Brain pericyte (primary cell): ENCODE measurements around the gene PXYLP1.

Source experiments
- DNase-seq: peaks from one replicate; pipeline ENCODE4 v3.0.0-alpha.2; 2012; ENCODE audit warnings: low read depth, low spot score

The PXYLP1 gene

DNA sequence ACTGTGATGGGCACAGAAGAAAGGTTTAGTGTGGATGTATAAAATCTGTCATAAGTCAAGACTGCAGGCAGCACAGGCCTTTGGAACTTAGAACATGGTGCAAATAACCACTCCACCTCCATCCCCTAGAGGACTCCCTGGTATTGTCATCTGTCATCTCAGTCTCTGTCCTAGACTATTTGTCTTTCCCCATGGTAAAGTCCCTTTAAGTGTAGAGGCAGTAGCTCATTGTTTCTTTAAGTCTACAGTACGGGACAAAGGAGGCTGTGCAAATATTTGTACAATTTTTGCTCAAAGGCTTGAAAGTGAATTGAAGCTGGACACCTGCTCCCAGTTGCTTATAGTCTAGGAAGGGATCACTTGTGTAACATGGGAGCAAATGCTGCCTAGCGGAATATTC is 3.2 kb upstream of the PXYLP1 start:
- no peak for DNase-seq

DNA sequence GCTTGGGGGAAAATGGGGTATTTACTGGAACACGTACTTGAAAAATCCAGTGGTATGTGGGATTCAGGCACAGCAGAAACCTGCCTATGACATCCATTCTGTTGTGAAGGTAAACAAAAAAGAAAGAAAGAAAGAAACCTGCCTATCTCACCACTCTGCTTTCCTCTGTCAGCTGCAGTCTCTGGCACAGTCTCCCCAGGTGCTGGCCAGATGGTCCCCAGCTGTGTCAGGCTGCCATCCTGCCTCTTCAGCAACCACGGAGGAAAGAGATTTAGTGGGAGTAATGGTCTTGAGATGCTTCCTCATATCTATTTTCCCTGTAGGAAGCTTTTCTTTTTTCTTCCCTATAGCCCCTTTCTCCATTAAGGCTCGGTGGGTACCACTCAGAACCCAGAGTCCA is 2.5 kb upstream of the PXYLP1 start:
- DNase-seq = no peak

DNA sequence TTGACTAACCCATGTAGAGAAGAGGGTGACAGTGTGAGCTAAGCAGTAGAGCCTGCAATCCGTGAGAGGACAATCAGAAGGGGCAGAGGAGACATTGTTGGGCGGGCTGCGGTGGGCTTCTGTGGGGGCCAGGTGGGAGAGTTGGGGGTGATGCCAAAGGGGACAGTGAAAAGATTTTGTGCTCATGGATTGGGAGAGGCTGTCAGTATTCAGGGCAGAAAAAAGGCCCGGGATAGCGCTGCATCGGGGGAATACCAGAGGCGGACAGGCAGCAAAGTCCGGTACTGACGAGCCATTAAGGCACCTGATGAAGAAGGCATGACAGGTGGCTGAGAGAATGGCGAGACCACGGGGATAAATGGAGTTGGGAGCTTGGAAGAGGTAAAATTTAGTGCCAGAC is 1.3 kb upstream of the PXYLP1 start:
- DNase-seq = no peak

DNA sequence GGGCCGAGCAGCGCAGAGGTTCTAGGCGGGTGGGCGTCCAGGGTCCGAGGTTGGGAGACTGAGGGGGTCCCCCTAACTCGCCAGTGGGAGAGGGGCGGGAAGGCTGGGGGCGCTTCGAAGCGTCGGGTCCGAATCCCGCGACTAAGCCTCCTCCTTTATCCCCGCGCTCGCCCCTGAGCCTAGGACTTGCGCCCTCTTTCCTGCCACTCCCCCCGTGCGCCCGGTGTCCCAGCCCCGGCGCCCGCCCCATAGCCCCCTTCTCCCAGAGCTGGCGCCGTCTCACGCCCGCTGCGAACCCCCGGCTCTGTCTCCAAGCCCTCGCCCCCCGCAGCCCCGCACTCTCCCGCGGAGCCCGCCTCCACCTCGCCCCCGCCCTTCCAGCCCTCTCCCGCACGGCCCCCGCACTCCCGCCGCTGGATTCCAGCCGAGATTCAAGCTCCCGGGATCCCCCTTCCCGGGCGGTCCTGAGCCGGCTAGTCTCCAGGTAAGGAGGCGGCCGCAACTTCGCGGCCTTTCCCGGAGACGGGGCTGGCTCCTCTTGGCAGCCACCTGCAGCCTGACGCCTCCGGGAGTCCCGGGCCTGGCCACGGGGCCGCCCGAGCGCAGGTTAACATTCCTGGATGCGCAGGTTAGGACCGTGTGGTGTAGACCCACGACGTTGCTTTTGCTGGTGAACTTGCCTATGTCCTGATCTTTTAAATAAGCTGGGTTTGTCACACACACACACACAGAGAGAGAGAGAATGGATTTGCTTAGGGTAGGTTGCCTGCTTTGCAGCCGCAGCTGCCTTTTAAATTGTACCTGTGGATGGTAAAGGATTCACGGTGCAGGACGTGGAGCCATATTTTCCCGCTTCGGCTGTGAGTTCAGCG is 563 bp downstream of the PXYLP1 start:
- DNase-seq = no peak

DNA sequence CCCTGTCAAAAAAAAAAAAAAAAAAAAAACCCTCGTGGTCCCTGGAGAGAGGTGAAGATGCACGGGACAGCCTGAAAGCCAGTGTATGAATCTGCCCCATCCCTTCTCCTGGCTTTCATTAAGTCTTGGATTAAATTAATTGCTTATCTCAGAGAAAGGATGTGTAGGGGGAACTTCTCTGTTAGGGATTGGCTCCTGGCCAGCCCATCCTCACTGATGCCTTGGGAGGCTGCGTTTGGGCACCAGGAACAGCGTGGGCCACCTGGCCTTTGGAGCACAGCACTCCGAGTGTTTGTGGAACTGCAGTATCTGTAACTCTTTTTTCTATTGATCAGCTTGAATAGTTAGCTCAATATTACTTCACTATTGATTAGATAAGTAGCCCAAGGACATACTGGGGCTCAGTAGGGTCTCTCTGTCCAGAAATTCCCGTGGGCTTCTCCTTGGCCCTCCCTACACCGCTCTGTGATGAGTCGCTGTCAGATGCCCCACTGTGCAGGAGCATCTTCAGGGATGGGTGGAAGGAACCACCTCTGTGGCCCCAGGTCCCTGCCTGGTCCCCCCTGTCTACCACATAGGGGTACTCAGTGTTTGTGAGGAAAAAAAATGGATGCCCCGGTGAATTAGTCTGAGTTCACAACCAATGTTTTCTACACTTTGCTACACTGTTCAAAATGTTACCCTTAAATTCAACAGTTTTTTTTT is 2.0 kb downstream of the PXYLP1 start:
- no peak for DNase-seq

DNA sequence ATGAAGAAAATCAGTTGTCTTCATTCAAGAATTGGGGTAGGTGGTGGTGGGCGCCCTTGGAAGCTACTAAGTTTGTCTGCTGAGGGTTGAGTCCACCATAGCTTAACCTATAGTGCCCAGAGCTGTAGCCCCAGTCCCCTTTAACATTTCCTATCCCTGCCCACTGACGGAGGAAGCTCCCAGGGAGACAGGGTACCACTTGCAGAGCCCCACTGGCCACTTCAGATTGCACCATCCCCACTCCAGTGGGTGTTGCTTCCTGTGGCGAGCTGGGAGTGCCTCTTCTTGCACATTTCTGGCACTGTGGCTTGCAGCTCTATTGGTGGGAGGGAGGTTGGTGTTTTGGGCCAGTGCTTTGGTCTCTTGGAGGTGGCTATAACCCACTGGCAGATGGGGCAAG is 2.7 kb downstream of the PXYLP1 start:
- DNase-seq = no peak

DNA sequence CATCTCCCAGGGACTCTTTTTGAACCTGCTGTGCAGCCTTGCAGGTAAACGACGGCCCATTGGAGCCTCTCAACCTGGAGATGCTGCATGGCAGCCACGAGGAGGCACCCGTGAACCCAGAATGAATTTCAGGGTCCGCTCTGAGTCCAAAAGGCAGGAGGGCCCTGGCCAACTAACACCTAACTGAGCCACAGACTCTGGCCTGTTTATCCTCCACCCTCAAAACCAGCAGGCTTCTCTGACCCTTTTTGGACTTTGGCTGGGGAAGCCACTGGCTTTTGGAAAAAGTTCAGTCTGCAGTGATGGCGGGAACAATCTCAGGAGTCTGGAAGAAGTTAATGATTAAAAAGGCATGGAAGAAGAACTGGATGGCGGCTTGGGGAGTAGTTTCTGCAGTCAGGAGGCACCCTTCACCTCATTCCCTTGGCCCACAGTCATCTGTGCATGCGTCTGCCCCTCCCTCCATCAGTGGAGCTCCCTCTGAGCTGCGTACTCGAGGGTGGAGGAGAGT is 4.1 kb downstream of the PXYLP1 start:
- DNase-seq = no peak

DNA sequence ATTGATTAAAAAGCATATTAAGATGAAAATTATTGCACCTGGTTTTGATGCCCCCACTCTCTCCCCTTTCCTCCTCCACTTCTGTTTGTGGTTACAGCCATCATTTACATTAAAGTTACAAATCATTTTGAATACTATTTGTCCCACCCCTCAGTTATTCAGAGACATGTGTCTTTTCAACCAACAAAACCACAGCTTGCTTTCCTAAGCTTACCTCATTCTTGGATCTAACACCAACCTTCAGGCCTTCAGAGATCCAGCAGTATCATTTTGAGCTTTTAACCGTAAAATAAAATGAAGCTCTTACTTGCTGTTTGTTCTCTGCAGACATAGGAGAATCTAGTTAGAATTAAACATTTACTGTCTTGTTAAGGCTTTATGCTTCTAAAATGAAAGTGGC is 4.7 kb downstream of the PXYLP1 start:
- DNase-seq = no peak

DNA sequence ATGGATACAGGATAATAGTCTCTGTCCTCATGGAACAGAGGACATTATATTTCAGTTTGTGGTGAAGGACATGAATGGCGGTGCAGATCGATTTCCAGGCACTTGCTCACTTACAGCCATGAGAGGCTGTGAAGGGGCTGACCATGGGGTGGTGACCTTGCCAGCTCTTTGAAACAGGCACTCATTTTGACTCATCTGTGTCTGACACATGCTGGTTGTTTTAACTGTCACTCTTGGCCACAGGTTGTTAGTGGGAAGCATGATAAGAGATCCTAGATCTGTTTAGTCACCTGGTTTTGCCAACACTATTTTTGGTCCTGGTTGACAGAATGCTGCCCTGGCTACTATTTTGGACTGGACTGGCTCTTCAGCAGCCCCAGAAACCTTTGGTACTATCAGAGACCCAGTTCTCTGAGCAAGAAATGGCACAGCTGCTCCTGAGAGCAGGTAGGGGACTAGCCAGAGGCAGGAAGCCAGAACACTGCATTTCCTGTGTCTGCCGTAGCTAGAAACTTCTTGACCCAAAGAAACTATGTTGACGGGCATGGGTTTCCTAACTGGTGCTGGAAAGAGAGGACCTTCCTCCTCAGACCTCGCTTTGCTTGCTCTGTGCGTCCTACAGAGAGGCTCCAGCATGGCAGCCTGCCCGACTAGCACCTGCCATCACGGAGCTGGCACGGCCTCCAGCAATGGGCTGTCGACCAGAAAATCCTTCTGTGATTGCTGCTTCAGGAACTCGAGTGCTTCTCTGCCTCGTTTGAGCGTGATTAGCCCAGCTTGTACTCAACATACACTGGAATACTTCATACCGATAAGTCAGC is 6.3 kb downstream of the PXYLP1 start:
- DNase-seq = no peak

DNA sequence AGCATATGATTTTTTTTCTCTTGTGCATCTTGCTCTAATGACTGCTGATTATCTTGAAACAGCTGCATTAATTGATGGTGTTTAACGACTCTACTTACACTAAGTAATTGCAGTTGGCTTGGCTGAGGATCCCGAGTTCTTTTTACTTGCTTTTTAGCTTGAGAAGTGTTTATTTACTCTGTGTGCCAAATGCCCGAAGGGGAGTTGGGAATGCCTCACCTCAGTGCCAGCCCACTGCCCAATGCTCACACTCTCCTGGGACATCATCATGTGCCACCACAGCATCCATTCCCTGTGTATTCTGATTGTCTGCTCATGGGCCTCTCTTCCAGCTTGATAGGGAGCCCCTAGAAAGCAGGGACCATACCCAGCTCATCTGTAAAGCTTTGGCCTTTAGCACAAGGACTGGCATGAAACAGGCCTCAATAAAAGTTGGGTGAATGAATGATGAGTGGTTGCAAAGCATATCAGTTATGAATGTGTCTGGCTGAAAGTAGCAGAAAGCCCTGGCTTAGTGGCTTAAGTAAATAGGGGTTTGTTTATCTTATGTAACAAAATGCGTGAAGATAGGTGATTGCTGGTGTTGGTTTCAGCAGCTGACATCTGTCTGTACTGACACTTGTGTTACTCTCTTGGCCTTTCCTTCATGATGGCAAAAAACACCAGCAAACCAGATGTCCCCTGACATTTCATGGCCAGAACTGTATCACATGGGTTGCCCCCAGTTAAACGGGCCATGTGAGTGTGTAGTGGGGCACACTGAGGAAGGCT is 8.1 kb downstream of the PXYLP1 start:
- DNase-seq = no peak

DNA sequence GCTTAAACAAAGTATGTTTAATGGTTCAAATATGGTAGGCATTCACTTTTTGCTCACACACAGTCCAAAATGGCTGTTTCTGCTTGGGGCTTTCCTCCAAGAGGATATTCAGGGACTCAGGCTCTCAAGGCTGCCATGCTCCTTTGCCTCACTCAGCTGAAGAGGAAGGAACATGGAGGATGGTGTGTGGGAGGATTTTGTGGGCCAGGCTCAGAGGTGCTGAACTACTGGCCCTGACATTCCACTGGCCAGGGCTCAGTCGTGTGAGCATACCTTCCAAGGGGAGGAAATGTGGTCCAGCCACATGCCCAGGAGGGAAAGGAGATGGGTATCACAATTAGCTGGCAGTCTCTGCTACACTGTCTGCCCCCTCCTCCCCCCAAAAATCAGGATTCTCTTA is 8.7 kb downstream of the PXYLP1 start:
- DNase-seq = no peak

DNA sequence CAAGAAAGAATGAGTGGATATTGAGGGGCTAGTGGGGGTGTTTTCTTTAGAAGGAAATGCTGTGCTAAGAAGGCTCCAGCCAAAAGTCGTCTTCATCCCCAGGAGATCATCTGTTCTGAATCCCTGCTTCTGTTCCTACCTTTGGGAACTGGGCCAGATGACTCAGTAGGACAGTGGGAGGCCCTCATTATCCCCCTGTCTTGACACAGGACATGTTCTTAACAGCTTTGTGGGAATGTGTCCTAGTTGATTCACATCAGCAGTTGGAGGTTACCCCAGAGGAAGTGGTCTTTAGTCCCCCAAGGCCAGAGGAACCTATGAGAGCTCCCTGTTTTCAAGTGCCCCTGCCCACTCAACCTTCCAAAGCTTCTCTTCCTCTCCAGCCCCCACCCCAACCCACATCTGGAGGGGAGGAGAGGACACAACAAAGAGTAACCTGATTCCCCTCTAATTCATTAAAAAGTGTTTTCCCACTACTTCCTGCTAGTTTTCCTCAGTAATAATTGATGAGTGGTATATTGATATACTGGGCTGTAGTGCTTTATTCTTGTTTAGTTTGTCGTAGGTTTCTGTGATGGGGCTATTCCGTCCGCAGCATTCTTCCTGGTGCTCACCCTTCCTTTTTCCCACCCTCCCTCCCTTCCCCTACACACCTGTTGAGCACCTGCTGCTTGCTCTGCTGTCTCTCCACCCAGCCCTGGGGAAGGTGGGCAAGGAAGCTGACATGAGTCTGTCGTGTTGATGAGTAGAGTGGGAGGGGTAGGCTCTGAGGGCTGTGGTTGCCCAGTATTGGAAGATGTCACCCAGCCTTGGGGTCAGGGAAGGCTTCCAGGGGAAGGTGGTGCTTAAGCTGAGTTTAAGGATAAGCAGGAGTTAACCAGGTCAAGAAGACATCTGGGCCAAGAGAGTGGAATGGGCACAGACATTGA is 9.3 kb downstream of the PXYLP1 start:
- no peak for DNase-seq

DNA sequence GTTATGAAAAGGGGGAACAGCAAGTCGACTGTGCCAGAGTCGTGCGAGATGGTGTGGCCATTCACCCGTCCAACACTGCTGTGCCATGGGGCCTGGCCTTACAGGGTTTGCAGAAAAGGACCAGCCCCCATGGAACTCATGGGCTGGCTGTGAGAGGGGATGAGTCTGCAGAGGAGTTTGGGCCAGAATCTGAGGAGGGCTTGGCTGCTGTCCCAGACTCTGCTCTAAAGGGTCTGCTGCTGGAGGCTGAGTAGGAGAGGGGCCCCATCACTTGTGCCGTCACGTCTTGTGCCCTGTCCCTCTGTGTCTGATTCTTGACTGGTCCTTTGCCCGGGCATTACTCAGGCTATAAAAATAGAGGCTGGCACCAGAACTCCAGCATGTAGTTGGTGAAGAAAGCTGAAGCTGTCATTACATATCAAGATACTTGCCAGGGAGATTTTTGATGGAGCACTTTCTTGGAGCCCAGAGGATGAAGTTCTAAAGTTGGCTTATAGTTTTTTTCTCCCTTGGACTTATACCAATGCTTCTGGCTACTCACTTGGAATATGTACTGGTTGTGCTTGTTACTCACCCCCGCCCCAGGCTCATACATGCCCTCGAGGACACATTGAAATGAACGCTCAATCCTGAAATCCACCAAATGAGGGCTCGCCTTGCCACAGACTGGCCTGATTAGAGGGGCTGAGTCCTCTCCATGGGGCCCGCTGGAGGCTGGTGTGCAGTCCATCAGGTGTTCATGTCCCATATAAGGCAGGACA is 10.2 kb downstream of the PXYLP1 start:
- DNase-seq = no peak

DNA sequence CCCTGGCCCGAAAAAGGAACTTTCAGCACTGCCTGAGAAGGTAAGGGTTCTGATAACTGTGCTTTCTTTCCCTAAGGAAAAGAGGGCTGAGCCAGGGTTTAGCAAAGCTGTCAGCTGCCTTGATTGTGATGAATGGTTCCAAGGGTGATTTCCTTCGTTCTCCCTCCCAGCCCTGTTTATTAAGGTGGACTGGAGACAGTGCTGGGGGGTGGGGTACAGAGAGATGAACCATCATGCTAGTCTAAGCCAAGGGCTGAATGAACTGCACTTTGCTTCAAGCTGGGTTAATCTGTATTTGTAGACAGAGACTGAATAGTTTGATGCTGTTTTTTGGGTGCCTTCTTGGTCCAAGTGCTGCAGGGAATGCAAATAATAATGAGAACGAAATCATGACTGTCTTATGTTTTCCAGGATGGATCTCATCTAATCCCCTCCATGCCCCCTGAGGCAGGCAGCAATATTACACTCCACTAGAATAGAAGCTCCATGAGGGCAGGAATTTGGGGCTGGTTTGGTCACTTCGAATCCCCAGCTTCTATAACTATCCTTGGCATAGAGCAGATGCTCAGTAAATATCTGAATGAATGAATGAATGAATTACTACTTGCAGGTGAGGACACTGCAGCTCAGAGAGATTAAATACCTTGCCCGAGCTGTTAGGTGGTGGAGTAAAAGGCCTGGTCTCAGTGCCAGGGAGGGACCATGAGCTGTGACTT is 10.9 kb downstream of the PXYLP1 start:
- DNase-seq = no peak

DNA sequence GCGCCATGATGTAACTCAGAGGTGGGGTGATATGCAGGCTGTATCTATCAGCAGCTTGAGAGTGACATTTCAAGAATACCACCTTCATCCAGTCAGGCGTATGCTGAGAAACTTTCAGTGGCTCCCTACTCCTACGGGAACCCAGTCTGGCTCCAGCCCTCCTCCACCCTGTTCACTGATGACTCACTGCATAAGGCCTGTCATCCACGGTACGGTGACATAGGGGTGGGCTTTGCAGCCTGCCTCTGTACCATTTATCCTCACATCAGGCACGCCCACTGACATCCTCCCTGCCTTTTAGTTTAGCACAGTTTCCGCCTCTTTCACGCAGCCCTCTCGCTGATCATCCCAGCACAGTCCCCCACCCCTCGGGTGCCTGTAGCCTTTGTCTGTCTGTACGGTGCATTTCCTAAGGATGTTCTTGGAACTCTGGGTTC is 11.7 kb downstream of the PXYLP1 start:
- DNase-seq = no peak

DNA sequence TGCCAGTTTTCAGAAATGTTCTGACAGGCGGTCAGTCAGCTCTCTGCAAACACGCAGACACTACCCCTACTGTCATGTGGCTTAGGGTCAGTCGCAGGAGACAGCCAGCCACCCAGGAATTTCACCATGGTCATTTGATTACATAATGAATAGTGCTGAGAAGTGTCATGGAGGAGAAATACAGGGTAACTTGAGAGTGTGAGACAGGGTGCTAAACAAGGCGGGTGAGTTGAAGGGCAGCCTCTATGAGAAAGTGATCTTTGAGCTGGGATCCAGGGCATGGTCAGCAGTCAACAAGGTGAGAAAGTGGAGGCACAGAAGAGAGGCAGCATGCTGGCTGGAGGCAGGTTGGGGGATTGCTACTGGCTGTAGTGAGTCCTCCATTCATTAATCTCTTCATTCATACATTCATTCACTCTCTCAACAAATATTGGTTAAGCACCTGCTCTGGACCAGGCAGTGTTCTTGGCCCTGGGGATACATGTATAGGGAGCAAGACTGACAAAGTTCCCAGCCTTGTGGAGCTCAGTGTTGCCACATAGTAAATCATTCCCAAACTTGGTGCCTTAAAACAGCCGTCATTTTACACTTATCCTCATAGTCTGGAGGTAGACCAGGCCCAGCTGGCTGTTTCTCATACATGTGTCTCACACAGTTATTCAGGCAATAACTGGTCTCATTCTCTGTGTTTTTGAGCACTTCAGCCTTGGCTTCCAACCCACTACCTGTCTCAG is 14.8 kb downstream of the PXYLP1 start:
- DNase-seq = no peak

DNA sequence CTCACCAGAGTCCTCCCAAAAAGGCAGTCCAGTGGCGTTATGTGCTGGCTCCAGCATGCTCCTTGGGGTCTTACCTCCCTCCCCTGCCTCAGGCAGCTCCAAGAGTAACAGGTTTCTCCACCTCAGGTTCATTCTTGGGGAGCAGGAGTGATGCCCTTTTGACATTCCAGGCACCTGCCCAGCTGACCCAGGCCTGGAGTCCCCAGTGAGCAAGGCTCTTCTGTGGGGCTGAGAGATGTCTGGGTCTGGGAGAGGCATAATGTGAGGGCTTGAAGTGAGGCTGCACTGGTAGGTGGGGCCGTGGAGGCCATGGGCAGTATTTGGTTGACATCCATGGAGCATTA is 15.3 kb downstream of the PXYLP1 start:
- DNase-seq = no peak

DNA sequence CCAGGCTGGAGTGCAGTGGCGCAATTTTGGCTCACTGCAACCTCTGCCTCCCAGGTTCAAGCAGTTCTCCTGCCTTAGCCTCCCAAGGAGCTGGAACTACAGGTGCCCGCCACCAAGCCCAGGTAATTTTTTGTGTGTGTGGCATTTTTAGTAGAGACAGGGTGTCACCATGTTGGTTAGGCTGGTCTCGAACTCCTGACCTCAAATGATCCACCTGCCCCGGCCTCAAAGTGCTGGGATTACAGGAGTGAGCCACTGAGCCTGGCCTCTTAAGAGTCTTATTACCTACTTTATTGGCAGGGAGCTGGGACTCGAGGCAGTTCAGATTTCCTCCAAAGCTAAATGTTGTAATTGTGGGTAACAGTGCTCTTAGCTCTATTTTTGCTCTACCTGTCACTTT is 16.4 kb downstream of the PXYLP1 start:
- DNase-seq = no peak
